DOHH2 (cell line): ENCODE data around the gene ZG16.

Experiments
- CTCF ChIP-seq: fragments of 200-600 bp; sonication (generic); IDR thresholded peaks from one replicate; pipeline ENCODE4 v1.5.1; 2014; ENCODE audit warnings: antibody characterized with exemption, mild to moderate bottlenecking, low read depth, low read length; ENCODE audit not compliant: poor library complexity, severe bottlenecking
- EZH2phosphoT487 ChIP-seq: fragments of 200-600 bp; sonication (generic); IDR thresholded peaks from 2 replicates; pipeline ENCODE4 v1.6.1; 2017; ENCODE audit warnings: borderline replicate concordance, mild to moderate bottlenecking, antibody characterized with exemption, low read length, moderate library complexity, mixed read lengths

DNA sequence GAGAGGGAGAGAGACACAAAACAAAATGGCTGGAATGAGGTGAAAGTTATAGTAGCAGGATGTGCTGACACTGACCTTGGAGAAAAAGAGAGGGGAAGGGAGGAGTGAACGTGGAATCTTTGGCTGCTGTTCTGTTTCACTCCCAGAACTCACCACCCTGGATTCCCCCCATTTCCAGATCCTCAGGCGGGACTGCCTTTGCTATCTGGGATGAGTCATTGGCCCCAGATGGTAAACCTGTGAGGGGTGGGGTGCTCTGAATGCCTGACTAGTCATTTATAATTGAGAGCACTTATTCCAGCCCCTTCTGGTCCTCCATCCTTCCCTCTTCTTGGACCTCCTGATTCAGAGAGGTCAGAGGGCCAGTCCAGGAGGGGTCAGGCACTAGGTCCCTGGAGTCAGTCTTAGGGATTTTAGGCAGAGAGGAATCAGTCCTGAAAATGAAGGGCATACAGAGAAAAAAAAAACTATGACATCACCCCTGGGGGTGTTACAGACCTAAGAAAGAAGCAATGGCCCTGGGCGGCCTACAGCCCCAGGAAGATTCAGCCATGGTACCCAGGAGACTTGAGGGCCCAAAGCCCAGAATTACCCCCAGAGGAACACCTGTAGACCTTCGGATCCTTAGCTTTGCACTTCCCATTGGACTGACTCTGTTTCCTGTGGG lies 2.2 kb upstream of the ZG16 start:
- TF ChIP-seq CTCF (no peak), EZH2phosphoT487 (no peak)
